WTC11 (cell line): ENCODE results near the gene PHLPP2.
"Not testable (repeated sequence)": the region's sequence is repeated elsewhere in the genome, so short reads cannot be mapped to it uniquely, and the experiment has no call there.

Source experiments
- FOXK1 ChIP-seq: sonication (generic); formaldehyde crosslinking; IDR thresholded peaks from 2 replicates; pipeline ENCODE4 v1.8.0; 2022; ENCODE audit warnings: mild to moderate bottlenecking, moderate library complexity, missing genetic modification reagents
- IRF2 ChIP-seq: sonication (generic); formaldehyde crosslinking; IDR thresholded peaks from 2 replicates; pipeline ENCODE4 v1.8.0; 2022; ENCODE audit warnings: low read depth, missing genetic modification reagents, borderline replicate concordance
- NR3C1 ChIP-seq: sonication (generic); formaldehyde crosslinking; conservative IDR thresholded peaks from 2 replicates; pipeline ENCODE4 v1.8.1; 2023; ENCODE audit warnings: low read depth, mild to moderate bottlenecking, missing genetic modification reagents
- RELA ChIP-seq: sonication (generic); formaldehyde crosslinking; IDR thresholded peaks from 2 replicates; pipeline ENCODE4 v1.8.1; 2022; ENCODE audit warnings: missing genetic modification reagents, mild to moderate bottlenecking, borderline replicate concordance
- ZBTB21 ChIP-seq: sonication (generic); formaldehyde crosslinking; IDR thresholded peaks from 2 replicates; pipeline ENCODE4 v1.8.1; 2023; ENCODE audit warnings: mild to moderate bottlenecking, missing genetic modification reagents, borderline replicate concordance
- TF ChIP-seq, protein P1 (sequence below): sonication (generic); formaldehyde crosslinking; IDR thresholded peaks from 2 replicates; pipeline ENCODE4 v1.8.1; 2022; ENCODE audit warnings: low read depth, missing genetic modification reagents, borderline replicate concordance
- TF ChIP-seq, protein P2 (sequence below): sonication (generic); formaldehyde crosslinking; IDR thresholded peaks from 2 replicates; pipeline ENCODE4 v1.8.1; 2023; ENCODE audit warnings: mild to moderate bottlenecking, missing genetic modification reagents
- TF ChIP-seq, protein P3 (sequence below): sonication (generic); formaldehyde crosslinking; IDR thresholded peaks from 2 replicates; pipeline ENCODE4 v1.8.0; 2022; ENCODE audit warnings: mild to moderate bottlenecking, missing genetic modification reagents
- TF ChIP-seq, protein P4 (sequence below): fragments of 200-600 bp; IDR thresholded peaks from 2 replicates; pipeline ENCODE4 v1.8.0; 2022; ENCODE audit warnings: antibody characterized with exemption

DNA sequence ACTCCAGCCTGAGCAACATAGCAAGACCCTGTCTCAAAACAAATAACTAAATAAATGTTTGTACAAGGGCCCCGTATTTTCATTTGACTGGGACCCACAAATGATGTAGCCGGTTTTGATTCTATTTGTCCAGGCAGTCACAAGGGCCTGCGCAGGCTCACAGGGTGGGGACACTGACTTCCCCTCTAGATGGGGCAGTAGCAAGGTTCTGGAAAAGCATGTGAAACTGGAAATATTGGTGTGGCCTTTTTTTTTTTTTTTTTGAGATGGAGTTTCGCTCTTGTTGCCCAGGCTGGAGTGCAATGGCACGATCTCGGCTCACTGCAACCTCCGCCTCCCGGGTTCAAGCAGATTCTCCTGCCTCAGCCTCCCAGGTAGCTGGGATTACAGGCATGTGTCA, 109.5 kb downstream of the PHLPP2 start:
- TF ChIP-seq, protein P1, sequence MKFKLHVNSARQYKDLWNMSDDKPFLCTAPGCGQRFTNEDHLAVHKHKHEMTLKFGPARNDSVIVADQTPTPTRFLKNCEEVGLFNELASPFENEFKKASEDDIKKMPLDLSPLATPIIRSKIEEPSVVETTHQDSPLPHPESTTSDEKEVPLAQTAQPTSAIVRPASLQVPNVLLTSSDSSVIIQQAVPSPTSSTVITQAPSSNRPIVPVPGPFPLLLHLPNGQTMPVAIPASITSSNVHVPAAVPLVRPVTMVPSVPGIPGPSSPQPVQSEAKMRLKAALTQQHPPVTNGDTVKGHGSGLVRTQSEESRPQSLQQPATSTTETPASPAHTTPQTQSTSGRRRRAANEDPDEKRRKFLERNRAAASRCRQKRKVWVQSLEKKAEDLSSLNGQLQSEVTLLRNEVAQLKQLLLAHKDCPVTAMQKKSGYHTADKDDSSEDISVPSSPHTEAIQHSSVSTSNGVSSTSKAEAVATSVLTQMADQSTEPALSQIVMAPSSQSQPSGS: not testable (repeated sequence)
- TF ChIP-seq NR3C1 (CRISPR knock-in tag); IRF2 (CRISPR knock-in tag); ZBTB21; FOXK1 (CRISPR knock-in tag); RELA (CRISPR knock-in tag): not testable (repeated sequence)
- TF ChIP-seq, protein P2, sequence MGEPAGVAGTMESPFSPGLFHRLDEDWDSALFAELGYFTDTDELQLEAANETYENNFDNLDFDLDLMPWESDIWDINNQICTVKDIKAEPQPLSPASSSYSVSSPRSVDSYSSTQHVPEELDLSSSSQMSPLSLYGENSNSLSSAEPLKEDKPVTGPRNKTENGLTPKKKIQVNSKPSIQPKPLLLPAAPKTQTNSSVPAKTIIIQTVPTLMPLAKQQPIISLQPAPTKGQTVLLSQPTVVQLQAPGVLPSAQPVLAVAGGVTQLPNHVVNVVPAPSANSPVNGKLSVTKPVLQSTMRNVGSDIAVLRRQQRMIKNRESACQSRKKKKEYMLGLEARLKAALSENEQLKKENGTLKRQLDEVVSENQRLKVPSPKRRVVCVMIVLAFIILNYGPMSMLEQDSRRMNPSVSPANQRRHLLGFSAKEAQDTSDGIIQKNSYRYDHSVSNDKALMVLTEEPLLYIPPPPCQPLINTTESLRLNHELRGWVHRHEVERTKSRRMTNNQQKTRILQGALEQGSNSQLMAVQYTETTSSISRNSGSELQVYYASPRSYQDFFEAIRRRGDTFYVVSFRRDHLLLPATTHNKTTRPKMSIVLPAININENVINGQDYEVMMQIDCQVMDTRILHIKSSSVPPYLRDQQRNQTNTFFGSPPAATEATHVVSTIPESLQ (CRISPR knock-in tag): not testable (repeated sequence)
- TF ChIP-seq, protein P3, sequence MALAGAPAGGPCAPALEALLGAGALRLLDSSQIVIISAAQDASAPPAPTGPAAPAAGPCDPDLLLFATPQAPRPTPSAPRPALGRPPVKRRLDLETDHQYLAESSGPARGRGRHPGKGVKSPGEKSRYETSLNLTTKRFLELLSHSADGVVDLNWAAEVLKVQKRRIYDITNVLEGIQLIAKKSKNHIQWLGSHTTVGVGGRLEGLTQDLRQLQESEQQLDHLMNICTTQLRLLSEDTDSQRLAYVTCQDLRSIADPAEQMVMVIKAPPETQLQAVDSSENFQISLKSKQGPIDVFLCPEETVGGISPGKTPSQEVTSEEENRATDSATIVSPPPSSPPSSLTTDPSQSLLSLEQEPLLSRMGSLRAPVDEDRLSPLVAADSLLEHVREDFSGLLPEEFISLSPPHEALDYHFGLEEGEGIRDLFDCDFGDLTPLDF (CRISPR knock-in tag): not testable (repeated sequence)
- TF ChIP-seq, protein P4, sequence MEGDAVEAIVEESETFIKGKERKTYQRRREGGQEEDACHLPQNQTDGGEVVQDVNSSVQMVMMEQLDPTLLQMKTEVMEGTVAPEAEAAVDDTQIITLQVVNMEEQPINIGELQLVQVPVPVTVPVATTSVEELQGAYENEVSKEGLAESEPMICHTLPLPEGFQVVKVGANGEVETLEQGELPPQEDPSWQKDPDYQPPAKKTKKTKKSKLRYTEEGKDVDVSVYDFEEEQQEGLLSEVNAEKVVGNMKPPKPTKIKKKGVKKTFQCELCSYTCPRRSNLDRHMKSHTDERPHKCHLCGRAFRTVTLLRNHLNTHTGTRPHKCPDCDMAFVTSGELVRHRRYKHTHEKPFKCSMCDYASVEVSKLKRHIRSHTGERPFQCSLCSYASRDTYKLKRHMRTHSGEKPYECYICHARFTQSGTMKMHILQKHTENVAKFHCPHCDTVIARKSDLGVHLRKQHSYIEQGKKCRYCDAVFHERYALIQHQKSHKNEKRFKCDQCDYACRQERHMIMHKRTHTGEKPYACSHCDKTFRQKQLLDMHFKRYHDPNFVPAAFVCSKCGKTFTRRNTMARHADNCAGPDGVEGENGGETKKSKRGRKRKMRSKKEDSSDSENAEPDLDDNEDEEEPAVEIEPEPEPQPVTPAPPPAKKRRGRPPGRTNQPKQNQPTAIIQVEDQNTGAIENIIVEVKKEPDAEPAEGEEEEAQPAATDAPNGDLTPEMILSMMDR: not testable (repeated sequence)
